ENCODE results near the gene PCYOX1L. TPM values are rescaled to one million over a fixed set of nuclear protein-coding genes. Genes with fewer than 3 reads are reported as not detected.

The PCYOX1L gene
- total RNA-seq, 1 experiment from 2014 or later = 15.9 TPM

DNA sequence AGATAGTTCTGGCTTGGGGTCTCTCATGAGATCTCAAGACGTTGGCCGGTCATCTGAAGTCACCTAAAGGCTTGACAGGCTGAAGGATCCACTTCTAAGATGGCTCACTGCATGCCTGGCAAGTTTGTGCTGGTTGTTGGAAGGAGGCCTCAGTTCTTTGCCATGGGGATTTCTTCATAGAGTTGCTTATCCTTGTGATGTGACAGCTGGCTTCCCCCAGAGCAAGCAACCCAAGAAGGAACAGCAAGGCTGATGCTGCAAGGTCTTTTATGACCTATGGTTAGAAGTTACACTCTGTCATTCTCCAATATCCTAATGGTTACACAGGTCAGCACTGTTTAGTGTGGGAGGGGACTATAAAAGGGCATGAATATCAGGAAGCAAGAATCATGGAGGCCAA lies 33.2 kb upstream of the PCYOX1L start (continued):
- TF ChIP-seq ZBTB33 (IDR thresholded peaks at IDR 0.05; ENCODE audit: extremely low read depth, insufficient replicate concordance, low read length) (no peak), POLR2A (IDR thresholded peaks at IDR 0.05; ENCODE audit: borderline replicate concordance, extremely low read depth, insufficient read depth, insufficient read length) (no peak), TCF7L2 (IDR thresholded peaks at IDR 0.05; ENCODE audit: borderline replicate concordance, extremely low read depth, insufficient read depth, insufficient read length) (no peak), YY1 (IDR thresholded peaks at IDR 0.05; ENCODE audit: extremely low read depth, insufficient replicate concordance, low read depth, low read length) (no peak)

- CTCF ChIA-PET = interaction anchor here (0.9 kb wide), 1 partner anchor 11 kb away, joined by 4 read pairs; no protein-coding TSS in a partner anchor
- BruUV-seq (replicated peaks) = no TSS peak
- no peak overlapping the region for H3K4me2 ChIP-seq (ENCODE audit: low read length)
These were observed 32.6 kb upstream of the PCYOX1L start for GRCh38 chr5:149325166-149325735.

More at GRCh38 chr5:149325166-149325735, 32.6 kb upstream of the PCYOX1L start:
- H3K79me2 ChIP-seq (ENCODE audit: insufficient read depth, low read length) = no peaks in the 10 kb centered on the region
- RAD21 ChIA-PET (ENCODE audit: low non-redundant PET in 1 of 2, low total read pairs in 2 of 2, uncharacterized antibody in 2 of 2, unreplicated experiment in 2 of 2) = no interaction called here
- no peaks in the 10 kb centered on the region for H3K9me2 ChIP-seq (ENCODE audit: insufficient read depth)
- no peak overlapping the region for H3K4me3 ChIP-seq (replicated peaks in 1 of 2; ENCODE audit: low read depth in 1 of 2, low read length in 2 of 2)
- peaks cover 13 to 19% of the 10 kb centered on the region in 2 experiments for H3K4me1 ChIP-seq (ENCODE audit: control insufficient read depth in 1 of 2, insufficient read depth in 2 of 2, low read length in 2 of 2)
- TF ChIP-seq SIN3A (IDR thresholded peaks at IDR 0.05; ENCODE audit: low read depth) (no peak), YY1 (IDR thresholded peaks at IDR 0.05; ENCODE audit: extremely low read depth, insufficient replicate concordance, low read depth, low read length) (no peak), ZBTB33 (IDR thresholded peaks at IDR 0.05; ENCODE audit: extremely low read depth, insufficient replicate concordance, low read length) (no peak), POLR2A (IDR thresholded peaks at IDR 0.05; ENCODE audit: borderline replicate concordance, extremely low read depth, insufficient read depth, insufficient read length) (no peak), EZH2phosphoT487 (IDR thresholded peaks at IDR 0.05; ENCODE audit: borderline replicate concordance) (no peak), CBX3 (IDR thresholded peaks at IDR 0.05; ENCODE audit: low read depth) (no peak)
- TF ChIP-seq, protein P1, sequence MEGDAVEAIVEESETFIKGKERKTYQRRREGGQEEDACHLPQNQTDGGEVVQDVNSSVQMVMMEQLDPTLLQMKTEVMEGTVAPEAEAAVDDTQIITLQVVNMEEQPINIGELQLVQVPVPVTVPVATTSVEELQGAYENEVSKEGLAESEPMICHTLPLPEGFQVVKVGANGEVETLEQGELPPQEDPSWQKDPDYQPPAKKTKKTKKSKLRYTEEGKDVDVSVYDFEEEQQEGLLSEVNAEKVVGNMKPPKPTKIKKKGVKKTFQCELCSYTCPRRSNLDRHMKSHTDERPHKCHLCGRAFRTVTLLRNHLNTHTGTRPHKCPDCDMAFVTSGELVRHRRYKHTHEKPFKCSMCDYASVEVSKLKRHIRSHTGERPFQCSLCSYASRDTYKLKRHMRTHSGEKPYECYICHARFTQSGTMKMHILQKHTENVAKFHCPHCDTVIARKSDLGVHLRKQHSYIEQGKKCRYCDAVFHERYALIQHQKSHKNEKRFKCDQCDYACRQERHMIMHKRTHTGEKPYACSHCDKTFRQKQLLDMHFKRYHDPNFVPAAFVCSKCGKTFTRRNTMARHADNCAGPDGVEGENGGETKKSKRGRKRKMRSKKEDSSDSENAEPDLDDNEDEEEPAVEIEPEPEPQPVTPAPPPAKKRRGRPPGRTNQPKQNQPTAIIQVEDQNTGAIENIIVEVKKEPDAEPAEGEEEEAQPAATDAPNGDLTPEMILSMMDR (IDR thresholded peaks at IDR 0.05 in 2 of 3, conservative IDR thresholded peaks at IDR 0.05 in 1 of 3; ENCODE audit: borderline replicate concordance in 1 of 3, insufficient read depth in 1 of 3, low read depth in 2 of 3, low read length in 2 of 3) = no peak
- TF ChIP-seq, protein P2, sequence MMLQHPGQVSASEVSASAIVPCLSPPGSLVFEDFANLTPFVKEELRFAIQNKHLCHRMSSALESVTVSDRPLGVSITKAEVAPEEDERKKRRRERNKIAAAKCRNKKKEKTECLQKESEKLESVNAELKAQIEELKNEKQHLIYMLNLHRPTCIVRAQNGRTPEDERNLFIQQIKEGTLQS (IDR thresholded peaks at IDR 0.05) = no peak
- TF ChIP-seq, protein P3, sequence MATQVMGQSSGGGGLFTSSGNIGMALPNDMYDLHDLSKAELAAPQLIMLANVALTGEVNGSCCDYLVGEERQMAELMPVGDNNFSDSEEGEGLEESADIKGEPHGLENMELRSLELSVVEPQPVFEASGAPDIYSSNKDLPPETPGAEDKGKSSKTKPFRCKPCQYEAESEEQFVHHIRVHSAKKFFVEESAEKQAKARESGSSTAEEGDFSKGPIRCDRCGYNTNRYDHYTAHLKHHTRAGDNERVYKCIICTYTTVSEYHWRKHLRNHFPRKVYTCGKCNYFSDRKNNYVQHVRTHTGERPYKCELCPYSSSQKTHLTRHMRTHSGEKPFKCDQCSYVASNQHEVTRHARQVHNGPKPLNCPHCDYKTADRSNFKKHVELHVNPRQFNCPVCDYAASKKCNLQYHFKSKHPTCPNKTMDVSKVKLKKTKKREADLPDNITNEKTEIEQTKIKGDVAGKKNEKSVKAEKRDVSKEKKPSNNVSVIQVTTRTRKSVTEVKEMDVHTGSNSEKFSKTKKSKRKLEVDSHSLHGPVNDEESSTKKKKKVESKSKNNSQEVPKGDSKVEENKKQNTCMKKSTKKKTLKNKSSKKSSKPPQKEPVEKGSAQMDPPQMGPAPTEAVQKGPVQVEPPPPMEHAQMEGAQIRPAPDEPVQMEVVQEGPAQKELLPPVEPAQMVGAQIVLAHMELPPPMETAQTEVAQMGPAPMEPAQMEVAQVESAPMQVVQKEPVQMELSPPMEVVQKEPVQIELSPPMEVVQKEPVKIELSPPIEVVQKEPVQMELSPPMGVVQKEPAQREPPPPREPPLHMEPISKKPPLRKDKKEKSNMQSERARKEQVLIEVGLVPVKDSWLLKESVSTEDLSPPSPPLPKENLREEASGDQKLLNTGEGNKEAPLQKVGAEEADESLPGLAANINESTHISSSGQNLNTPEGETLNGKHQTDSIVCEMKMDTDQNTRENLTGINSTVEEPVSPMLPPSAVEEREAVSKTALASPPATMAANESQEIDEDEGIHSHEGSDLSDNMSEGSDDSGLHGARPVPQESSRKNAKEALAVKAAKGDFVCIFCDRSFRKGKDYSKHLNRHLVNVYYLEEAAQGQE (IDR thresholded peaks at IDR 0.05; ENCODE audit: low read depth) = no peak
- DNase-seq (ENCODE audit: low read depth, low spot score) (no peak), ATAC-seq (no peak)
- no peaks in the 10 kb centered on the region for H3K36me3 ChIP-seq (ENCODE audit: control insufficient read depth in 1 of 2, insufficient read depth in 2 of 2, low read length in 2 of 2)
- intact Hi-C loops (cut with micrococcal nuclease) = no loop called here
- no peak overlapping the region for H3K9ac ChIP-seq (ENCODE audit: low read length)
- H4K20me1 ChIP-seq (ENCODE audit: insufficient read depth) = no peaks in the 10 kb centered on the region
- H2AFZ ChIP-seq (ENCODE audit: low read depth, low read length, poor library complexity, severe bottlenecking) = no peak overlapping the region
- H3K27me3 ChIP-seq (ENCODE audit: insufficient read depth, low read length) = no peaks in the 10 kb centered on the region
- H3K27ac ChIP-seq (ENCODE audit: low read depth, low read length) = no peak overlapping the region
- H3K9me3 ChIP-seq (ENCODE audit: control insufficient read depth in 1 of 2, insufficient read depth in 1 of 2, low read depth in 1 of 2, low read length in 2 of 2) = no peaks in the 10 kb centered on the region
- POLR2A ChIA-PET = no interaction called here
